K562 (cell line): ENCODE data around the gene HRC. TPM values are rescaled to one million over a fixed set of nuclear protein-coding genes. Genes with fewer than 3 reads are reported as not detected.
A peak's percentile ranks its signal among the peaks of the same experiment; 100 is the strongest.

Experiments used
- ARNT ChIP-seq, 2 experiments: fragments of 450-650 bp; IDR thresholded peaks; 2 replicates each; pipeline ENCODE4 v1.6.1; 2016; ENCODE audit warnings: mild to moderate bottlenecking in 1 of 2
- CTBP1 ChIP-seq: fragments of 450-650 bp; IDR thresholded peaks from 2 replicates; pipeline ENCODE4 v1.6.1; 2016; ENCODE audit warnings: borderline replicate concordance
- E2F3 ChIP-seq: fragments of 250-450 bp; sonication (Bioruptor Pico); IDR thresholded peaks from 2 replicates; pipeline ENCODE4 v1.4.0; 2020; ENCODE audit warnings: mild to moderate bottlenecking
- FOXK1 ChIP-seq: sonication (generic); formaldehyde crosslinking; IDR thresholded peaks from 2 replicates; pipeline ENCODE4 v1.8.0; 2022; ENCODE audit warnings: missing genetic modification reagents, mild to moderate bottlenecking, borderline replicate concordance
- NR3C1 ChIP-seq: sonication (generic); formaldehyde crosslinking; IDR thresholded peaks from 2 replicates; pipeline ENCODE4 v1.8.1; 2022; ENCODE audit warnings: missing genetic modification reagents
- PCBP2 ChIP-seq: fragments of 200-400 bp; formaldehyde crosslinking; IDR thresholded peaks from 2 replicates; pipeline ENCODE4 v1.6.1; 2018; ENCODE audit warnings: low read length, low read depth, mild to moderate bottlenecking, moderate library complexity; ENCODE audit not compliant: poor library complexity, severe bottlenecking
- POLR2AphosphoS5 ChIP-seq: IDR thresholded peaks from 2 replicates; pipeline ENCODE4 v1.6.1; 2011; ENCODE audit warnings: mild to moderate bottlenecking, low read depth, low read length, moderate library complexity; ENCODE audit not compliant: control insufficient read depth, insufficient read depth
- RHOXF2B ChIP-seq: fragments of 250-450 bp; sonication (Bioruptor Pico); conservative IDR thresholded peaks from 2 replicates; pipeline ENCODE4 v1.5.1; 2021
- ZBED1 ChIP-seq: IDR thresholded peaks from 2 replicates; pipeline ENCODE4 v1.6.1; 2014
- ZNF239 ChIP-seq: fragments of 250-450 bp; sonication (Bioruptor Pico); IDR thresholded peaks from 2 replicates; pipeline ENCODE4 v1.4.0; 2020; ENCODE audit warnings: mild to moderate bottlenecking
- ZNF316 ChIP-seq: fragments of 450-650 bp; IDR thresholded peaks from 2 replicates; pipeline ENCODE4 v1.6.1; 2016
- ZNF586 ChIP-seq: fragments of 450-650 bp; formaldehyde crosslinking; conservative IDR thresholded peaks from 2 replicates; pipeline ENCODE4 v1.4.0; 2020; ENCODE audit warnings: mild to moderate bottlenecking, moderate library complexity
- ZNF766 ChIP-seq: fragments of 200-800 bp; sonication (Bioruptor generic); conservative IDR thresholded peaks from 2 replicates; pipeline ENCODE4 v1.6.1; 2016; ENCODE audit warnings: missing genetic modification characterization, missing compliant biosample characterization
- polyA plus RNA-seq, 8 experiments: library from polyadenylated mRNA; depleted of rRNA in 4 of 8; stranded (reverse) in 5 of 8; unstranded in 3 of 8; fragments of >200 nt; fragmentation: Nextera tagmentation in 2 of 8; fragmentation: Illumina TruSeq in 1 of 8; extraction: Ambion mirVana in 2 of 8; extraction: Trizol in 1 of 8; gene quantifications; 2 replicates each; pipeline versions ENCODE4 v1.2.1 to v1.2.3, GENCODE V29; 2011 to 2014; ENCODE audit warnings: inconsistent platforms in 1 of 8, missing spikeins in 1 of 8
- total RNA-seq, 7 experiments: library from RNA; depleted of rRNA in 6 of 7; stranded (reverse); fragments of >200 nt in 6 of 7; fragmentation: Illumina TruSeq in 2 of 7; extraction: Trizol in 2 of 7; gene quantifications; 2 replicates each; pipeline versions ENCODE4 v1.2.1 to v1.2.3, GENCODE V29; 2011 to 2021; ENCODE audit warnings: low replicate concordance in 1 of 7
- TF ChIP-seq, protein P1 (sequence below): fragments of 450-650 bp; IDR thresholded peaks from 2 replicates; pipeline ENCODE4 v1.6.1; 2018; ENCODE audit not compliant: partially characterized antibody
- TF ChIP-seq, protein P2 (sequence below): fragments of 450-650 bp; IDR thresholded peaks from 2 replicates; pipeline ENCODE4 v1.6.1; 2016
- TF ChIP-seq, protein P3 (sequence below): IDR thresholded peaks from 3 replicates; pipeline ENCODE4 v1.6.1; 2011; ENCODE audit warnings: borderline replicate concordance, mild to moderate bottlenecking, moderate library complexity; ENCODE audit not compliant: insufficient read length; ENCODE audit errors: extremely low read depth
- TF ChIP-seq, protein P4 (sequence below), 3 experiments: fragments of 200-800 bp in 1 of 3; sonication (Bioruptor generic) in 1 of 3; sonication (generic) in 1 of 3; formaldehyde crosslinking in 1 of 3; IDR thresholded peaks; 2 replicates each; pipeline versions ENCODE4 v1.6.1 to v1.8.0; 2016 to 2022; ENCODE audit warnings: mild to moderate bottlenecking in 2 of 3, missing compliant biosample characterization in 2 of 3, missing genetic modification characterization in 2 of 3, missing genetic modification reagents in 1 of 3
- TF ChIP-seq, protein P5 (sequence below): fragments of 450-650 bp; formaldehyde crosslinking; IDR thresholded peaks from 2 replicates; pipeline ENCODE4 v1.4.0; 2020; ENCODE audit warnings: mild to moderate bottlenecking, mixed read lengths

The HRC gene
- total and polyA plus RNA-seq, 9 of the 15 experiments (the other 6 are each of a cell fraction or from before 2014, with no cell fraction given), result 0.66 to 18.7 (median 13.1) TPM

DNA sequence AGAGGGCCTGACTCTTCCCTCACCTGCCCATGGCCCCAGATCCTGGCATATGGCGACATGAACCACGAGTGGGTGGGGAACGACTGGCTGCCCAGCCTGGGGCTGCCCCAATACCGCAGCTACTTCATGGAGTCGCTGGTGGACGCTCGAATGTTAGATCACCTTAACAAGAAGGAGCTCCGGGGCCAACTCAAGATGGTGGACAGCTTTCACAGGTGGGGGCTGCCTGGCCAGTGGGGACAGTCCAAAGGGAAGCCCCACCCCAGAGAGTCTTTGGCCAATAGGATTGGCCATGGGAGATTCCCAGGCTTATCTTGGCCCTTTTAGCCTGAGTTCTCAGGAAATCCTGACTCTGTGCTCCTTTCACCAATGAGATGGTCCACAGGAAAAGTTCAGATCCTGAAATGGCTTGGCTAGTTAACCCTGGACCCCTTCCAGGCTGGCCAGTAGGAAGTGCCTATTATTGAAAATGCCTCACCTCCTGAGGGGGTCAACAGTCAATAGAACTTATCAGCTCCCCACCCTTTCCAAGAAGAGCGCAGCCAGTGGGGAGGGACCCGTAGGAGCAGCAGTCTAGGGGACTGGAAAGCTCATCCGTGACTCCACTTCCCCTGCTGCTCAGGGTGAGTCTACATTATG lies 7.0 kb downstream of the HRC start (continued):
- TF ChIP-seq FOXK1 (CRISPR knock-in tag), result no peak
- TF ChIP-seq, protein P1, sequence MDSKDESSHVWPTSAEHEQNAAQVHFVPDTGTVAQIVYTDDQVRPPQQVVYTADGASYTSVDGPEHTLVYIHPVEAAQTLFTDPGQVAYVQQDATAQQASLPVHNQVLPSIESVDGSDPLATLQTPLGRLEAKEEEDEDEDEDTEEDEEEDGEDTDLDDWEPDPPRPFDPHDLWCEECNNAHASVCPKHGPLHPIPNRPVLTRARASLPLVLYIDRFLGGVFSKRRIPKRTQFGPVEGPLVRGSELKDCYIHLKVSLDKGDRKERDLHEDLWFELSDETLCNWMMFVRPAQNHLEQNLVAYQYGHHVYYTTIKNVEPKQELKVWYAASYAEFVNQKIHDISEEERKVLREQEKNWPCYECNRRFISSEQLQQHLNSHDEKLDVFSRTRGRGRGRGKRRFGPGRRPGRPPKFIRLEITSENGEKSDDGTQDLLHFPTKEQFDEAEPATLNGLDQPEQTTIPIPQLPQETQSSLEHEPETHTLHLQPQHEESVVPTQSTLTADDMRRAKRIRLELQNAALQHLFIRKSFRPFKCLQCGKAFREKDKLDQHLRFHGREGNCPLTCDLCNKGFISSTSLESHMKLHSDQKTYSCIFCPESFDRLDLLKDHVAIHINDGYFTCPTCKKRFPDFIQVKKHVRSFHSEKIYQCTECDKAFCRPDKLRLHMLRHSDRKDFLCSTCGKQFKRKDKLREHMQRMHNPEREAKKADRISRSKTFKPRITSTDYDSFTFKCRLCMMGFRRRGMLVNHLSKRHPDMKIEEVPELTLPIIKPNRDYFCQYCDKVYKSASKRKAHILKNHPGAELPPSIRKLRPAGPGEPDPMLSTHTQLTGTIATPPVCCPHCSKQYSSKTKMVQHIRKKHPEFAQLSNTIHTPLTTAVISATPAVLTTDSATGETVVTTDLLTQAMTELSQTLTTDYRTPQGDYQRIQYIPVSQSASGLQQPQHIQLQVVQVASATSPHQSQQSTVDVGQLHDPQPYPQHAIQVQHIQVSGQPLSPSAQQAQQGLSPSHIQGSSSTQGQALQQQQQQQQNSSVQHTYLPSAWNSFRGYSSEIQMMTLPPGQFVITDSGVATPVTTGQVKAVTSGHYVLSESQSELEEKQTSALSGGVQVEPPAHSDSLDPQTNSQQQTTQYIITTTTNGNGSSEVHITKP, result peak; percentile 21
- TF ChIP-seq RHOXF2B (CRISPR knock-in tag), result no peak
- no peak for TF ChIP-seq ZNF586 (CRISPR knock-in tag)
- TF ChIP-seq ZBED1, result no peak
- TF ChIP-seq ARNT (IDR thresholded peaks at IDR 0.05), result no peak
- TF ChIP-seq, protein P2, sequence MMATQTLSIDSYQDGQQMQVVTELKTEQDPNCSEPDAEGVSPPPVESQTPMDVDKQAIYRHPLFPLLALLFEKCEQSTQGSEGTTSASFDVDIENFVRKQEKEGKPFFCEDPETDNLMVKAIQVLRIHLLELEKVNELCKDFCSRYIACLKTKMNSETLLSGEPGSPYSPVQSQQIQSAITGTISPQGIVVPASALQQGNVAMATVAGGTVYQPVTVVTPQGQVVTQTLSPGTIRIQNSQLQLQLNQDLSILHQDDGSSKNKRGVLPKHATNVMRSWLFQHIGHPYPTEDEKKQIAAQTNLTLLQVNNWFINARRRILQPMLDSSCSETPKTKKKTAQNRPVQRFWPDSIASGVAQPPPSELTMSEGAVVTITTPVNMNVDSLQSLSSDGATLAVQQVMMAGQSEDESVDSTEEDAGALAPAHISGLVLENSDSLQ, result no peak
- TF ChIP-seq, protein P3, sequence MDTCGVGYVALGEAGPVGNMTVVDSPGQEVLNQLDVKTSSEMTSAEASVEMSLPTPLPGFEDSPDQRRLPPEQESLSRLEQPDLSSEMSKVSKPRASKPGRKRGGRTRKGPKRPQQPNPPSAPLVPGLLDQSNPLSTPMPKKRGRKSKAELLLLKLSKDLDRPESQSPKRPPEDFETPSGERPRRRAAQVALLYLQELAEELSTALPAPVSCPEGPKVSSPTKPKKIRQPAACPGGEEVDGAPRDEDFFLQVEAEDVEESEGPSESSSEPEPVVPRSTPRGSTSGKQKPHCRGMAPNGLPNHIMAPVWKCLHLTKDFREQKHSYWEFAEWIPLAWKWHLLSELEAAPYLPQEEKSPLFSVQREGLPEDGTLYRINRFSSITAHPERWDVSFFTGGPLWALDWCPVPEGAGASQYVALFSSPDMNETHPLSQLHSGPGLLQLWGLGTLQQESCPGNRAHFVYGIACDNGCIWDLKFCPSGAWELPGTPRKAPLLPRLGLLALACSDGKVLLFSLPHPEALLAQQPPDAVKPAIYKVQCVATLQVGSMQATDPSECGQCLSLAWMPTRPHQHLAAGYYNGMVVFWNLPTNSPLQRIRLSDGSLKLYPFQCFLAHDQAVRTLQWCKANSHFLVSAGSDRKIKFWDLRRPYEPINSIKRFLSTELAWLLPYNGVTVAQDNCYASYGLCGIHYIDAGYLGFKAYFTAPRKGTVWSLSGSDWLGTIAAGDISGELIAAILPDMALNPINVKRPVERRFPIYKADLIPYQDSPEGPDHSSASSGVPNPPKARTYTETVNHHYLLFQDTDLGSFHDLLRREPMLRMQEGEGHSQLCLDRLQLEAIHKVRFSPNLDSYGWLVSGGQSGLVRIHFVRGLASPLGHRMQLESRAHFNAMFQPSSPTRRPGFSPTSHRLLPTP, result no peak
- no peak for TF ChIP-seq CTBP1
- TF ChIP-seq ZNF239 (CRISPR knock-in tag), result no peak
- TF ChIP-seq POLR2AphosphoS5, result peak; percentile 62
- no peak for TF ChIP-seq PCBP2
- TF ChIP-seq E2F3, result no peak
- TF ChIP-seq ZNF766 (CRISPR knock-in tag), result no peak
- no peak for TF ChIP-seq NR3C1 (CRISPR knock-in tag)
- no peak for TF ChIP-seq ZNF316
- TF ChIP-seq, protein P4, sequence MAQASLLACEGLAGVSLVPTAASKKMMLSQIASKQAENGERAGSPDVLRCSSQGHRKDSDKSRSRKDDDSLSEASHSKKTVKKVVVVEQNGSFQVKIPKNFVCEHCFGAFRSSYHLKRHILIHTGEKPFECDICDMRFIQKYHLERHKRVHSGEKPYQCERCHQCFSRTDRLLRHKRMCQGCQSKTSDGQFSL (CRISPR knock-in tag; IDR thresholded peaks at IDR 0.05), result no peak
- TF ChIP-seq, protein P4 (tag; IDR thresholded peaks at IDR 0.05), result no peak
- TF ChIP-seq, protein P5, sequence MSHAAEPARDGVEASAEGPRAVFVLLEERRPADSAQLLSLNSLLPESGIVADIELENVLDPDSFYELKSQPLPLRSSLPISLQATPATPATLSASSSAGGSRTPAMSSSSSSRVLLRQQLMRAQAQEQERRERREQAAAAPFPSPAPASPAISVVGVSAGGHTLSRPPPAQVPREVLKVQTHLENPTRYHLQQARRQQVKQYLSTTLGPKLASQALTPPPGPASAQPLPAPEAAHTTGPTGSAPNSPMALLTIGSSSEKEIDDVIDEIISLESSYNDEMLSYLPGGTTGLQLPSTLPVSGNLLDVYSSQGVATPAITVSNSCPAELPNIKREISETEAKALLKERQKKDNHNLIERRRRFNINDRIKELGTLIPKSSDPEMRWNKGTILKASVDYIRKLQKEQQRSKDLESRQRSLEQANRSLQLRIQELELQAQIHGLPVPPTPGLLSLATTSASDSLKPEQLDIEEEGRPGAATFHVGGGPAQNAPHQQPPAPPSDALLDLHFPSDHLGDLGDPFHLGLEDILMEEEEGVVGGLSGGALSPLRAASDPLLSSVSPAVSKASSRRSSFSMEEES, result no peak
